Measurements from ENCODE around the gene CDX1. TPM values are rescaled to one million over a fixed set of nuclear protein-coding genes. Genes with fewer than 3 reads are reported as not detected.

CDX1 gene
- polyA plus RNA-seq, 1 experiment = 0.97 TPM

DNA sequence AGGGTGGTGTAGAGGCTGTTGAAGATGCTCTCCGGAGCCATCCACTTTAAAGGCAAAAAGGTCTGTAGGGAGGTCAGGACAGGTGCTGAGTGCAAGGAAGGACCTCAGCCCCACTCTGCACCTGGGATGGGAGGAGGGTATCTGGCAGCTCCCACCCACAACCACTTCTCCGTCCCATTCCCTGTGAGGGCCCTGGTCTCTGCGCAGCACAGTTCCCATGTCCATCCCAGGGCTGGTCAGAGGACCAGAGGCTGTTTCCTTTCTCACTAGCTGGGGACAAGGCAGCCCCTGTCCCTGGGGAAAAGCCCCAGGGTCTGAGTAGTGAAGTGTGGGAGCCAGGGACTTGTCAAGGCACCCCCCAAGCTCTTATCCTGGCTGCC is 46.5 kb upstream of the CDX1 start:
- H3K4me3 ChIP-seq (ENCODE audit: low read depth, low read length) = no peak overlapping the region
- H3K36me3 ChIP-seq (ENCODE audit: control insufficient read depth, insufficient read depth, low read length) = peaks cover 83% of the 10 kb centered on the region
- H3K27me3 ChIP-seq (ENCODE audit: control insufficient read depth, insufficient read depth, low read length) = no peaks in the 10 kb centered on the region
- no peak for DNase-seq (ENCODE audit: low read depth)
- TF ChIP-seq, protein P1, sequence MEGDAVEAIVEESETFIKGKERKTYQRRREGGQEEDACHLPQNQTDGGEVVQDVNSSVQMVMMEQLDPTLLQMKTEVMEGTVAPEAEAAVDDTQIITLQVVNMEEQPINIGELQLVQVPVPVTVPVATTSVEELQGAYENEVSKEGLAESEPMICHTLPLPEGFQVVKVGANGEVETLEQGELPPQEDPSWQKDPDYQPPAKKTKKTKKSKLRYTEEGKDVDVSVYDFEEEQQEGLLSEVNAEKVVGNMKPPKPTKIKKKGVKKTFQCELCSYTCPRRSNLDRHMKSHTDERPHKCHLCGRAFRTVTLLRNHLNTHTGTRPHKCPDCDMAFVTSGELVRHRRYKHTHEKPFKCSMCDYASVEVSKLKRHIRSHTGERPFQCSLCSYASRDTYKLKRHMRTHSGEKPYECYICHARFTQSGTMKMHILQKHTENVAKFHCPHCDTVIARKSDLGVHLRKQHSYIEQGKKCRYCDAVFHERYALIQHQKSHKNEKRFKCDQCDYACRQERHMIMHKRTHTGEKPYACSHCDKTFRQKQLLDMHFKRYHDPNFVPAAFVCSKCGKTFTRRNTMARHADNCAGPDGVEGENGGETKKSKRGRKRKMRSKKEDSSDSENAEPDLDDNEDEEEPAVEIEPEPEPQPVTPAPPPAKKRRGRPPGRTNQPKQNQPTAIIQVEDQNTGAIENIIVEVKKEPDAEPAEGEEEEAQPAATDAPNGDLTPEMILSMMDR (IDR thresholded peaks at IDR 0.05; ENCODE audit: insufficient read depth, low read depth, low read length) = no peak
- POLR2A ChIA-PET = no interaction called here
- CTCF ChIA-PET = interaction anchor here (2.2 kb wide), 1 partner anchor 11 kb away, joined by 8 read pairs; no protein-coding TSS in a partner anchor

DNA sequence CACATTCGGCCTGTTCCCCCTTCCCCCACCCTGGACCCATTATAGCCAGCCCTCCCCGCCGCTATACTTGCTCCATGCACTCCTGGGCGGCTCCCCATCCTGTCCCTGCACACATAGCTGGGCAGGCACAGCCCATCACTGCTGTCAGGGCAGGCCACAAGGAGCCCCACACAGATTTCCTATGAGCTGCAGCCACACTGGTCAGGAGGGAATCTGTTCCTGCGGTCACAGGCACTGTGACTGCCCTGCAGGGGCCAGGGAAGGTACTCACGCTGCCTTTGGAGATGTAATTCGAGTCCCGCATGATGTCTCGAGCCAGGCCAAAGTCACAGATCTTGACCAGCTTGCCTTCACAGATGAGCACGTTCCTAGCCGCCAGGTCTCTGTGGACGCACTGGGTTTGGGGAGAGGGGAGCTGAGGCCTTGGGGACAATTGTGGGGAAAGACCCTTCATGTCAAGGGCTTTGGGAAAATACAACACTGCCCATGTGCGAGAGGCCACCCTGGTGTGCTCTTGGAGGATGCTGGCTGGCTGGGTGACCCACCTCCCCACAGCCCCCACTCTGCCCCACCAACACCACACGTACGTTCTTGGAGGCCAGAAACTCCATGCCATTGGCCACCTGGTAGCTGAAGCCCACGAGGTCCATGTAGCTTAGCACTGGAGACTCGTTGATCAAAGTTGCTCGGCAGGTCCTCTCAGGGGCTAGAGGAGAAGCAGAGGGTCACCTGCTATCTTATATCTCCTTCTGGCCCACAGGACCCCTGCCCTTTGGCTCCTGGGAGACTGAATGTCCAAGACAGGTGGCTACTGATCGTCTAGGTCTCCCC is 45.7 kb upstream of the CDX1 start:
- TF ChIP-seq, protein P1 (IDR thresholded peaks at IDR 0.05; ENCODE audit: insufficient read depth, low read depth, low read length) = no peak
- Histone ChIP-seq H3K4me3 (ENCODE audit: low read depth, low read length) (no peak overlapping the region), H3K27me3 (ENCODE audit: control insufficient read depth, insufficient read depth, low read length) (no peaks in the 10 kb centered on the region), H3K36me3 (ENCODE audit: control insufficient read depth, insufficient read depth, low read length) (peaks cover 84% of the 10 kb centered on the region)
- DNase-seq (ENCODE audit: low read depth) = no peak
- POLR2A ChIA-PET = no interaction called here
- CTCF ChIA-PET = interaction anchor here (0.9 kb wide), 1 partner anchor 9 kb away, joined by 3 read pairs; no protein-coding TSS in a partner anchor

DNA sequence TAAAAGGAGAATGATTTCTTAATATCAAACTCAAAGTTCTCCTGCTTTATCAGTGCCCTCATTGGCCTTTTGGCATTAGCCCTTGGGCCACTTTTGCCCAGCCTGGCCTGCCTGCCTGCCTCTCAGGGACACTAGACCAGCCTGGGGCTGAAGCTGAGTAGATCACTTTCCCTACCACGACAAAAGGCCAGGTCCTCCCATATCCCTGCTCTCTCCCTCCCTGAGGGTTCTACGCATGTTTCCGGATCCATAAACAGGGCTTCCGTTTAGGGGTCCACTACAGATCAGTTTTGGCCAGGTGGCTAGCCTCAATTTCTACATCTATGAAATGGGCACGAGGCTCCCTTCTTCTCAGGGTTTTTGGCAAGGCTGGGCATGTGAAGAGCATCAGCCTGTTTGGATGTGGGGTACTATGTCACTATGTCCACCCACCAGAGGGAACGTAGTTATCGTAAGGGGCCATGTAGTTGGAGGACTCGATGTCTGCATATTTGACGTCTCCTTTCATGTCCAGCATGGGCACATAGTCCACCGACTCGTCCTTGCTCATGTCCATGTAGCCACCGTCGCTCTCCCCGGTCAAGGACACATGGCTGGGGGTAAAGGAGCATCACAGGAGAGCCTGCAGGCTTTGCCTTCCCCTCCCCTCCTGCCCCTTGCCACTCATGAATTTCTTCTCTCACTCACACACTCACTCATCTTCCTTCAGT is 45.0 kb upstream of the CDX1 start:
- TF ChIP-seq, protein P1 (IDR thresholded peaks at IDR 0.05; ENCODE audit: insufficient read depth, low read depth, low read length) = no peak
- ChIA-PET POLR2A (no interaction called here), CTCF (no interaction called here)
- Histone ChIP-seq H3K4me3 (ENCODE audit: low read depth, low read length) (no peak overlapping the region), H3K36me3 (ENCODE audit: control insufficient read depth, insufficient read depth, low read length) (peaks cover 88% of the 10 kb centered on the region), H3K27me3 (ENCODE audit: control insufficient read depth, insufficient read depth, low read length) (no peaks in the 10 kb centered on the region)
- DNase-seq (ENCODE audit: low read depth) = no peak

DNA sequence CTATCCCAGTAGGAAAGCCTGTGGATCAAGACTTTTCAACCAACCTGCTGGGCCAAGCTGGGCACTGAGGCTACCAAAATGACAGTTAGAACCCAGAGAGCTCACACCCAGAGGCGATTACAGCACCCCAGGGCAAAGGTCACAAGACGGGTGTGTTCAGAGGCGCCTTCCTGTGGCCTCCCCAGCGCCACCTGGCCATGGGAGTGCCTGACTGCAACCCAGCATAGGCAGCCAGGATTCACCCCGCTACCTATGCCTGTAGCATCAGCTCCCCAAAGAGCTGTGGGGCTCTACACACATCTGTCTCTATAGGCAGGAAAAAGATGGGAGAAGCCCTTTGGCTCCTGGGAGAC is 44.4 kb upstream of the CDX1 start:
- ChIA-PET CTCF (interaction anchor here (1.3 kb wide), 1 partner anchor 54 kb away, joined by 3 read pairs; no protein-coding TSS in a partner anchor), POLR2A (no interaction called here)

More for the DNA sequence above, 44.4 kb upstream of the CDX1 start:
- TF ChIP-seq, protein P1 (IDR thresholded peaks at IDR 0.05; ENCODE audit: insufficient read depth, low read depth, low read length) = 0 out of 2 replicates have a peak, but pooled peaks have one; percentile 4
- no peak for DNase-seq (ENCODE audit: low read depth)
- Histone ChIP-seq H3K4me3 (ENCODE audit: low read depth, low read length) (no peak overlapping the region), H3K27me3 (ENCODE audit: control insufficient read depth, insufficient read depth, low read length) (no peaks in the 10 kb centered on the region), H3K36me3 (ENCODE audit: control insufficient read depth, insufficient read depth, low read length) (peaks cover 89% of the 10 kb centered on the region)
